Thyroid gland (tissue), 4 donors: ENCODE measurements around the gene CXCR1. TPM values are rescaled to one million over a fixed set of nuclear protein-coding genes. Genes with fewer than 3 reads are reported as not detected.
"Not testable (repeated sequence)": the region's sequence is repeated elsewhere in the genome, so short reads cannot be mapped to it uniquely, and the experiment has no call there.

Source experiments
- DNase-seq, 2 donors: peaks; one replicate each; pipeline ENCODE4 v3.0.0-alpha.2; 2019
- H3K27ac ChIP-seq, 3 donors: fragments of 200-600 bp; sonication (generic); 1 replicate in 2 of 3; 2 replicates in 1 of 3; pipeline ENCODE4 v1.5.1; 2016 to 2019; ENCODE audit warnings: mild to moderate bottlenecking in 1 of 3, moderate library complexity in 1 of 3
- H3K27me3 ChIP-seq: fragments of 200-600 bp; sonication (generic); one replicate; pipeline ENCODE4 v1.5.1; 2019
- H3K36me3 ChIP-seq, 2 donors: fragments of 200-600 bp; sonication (generic); one replicate each; pipeline ENCODE4 v1.5.1; 2016 to 2019
- H3K4me1 ChIP-seq, 2 donors: fragments of 200-600 bp; sonication (generic); one replicate each; pipeline ENCODE4 v1.5.1; 2017 to 2019
- H3K4me3 ChIP-seq, 3 donors: fragments of 200-600 bp; sonication (generic); replicated peaks in 1 of 3; 1 replicate in 2 of 3; 2 replicates in 1 of 3; pipeline ENCODE4 v1.5.1; 2016; ENCODE audit warnings: mild to moderate bottlenecking in 1 of 3
- H3K9me3 ChIP-seq: fragments of 200-600 bp; sonication (generic); one replicate; pipeline ENCODE4 v1.5.1; 2017
- CTCF ChIP-seq, 6 experiments: fragments of 200-600 bp in 3 of 6; fragments of 450-650 bp in 3 of 6; sonication (generic) in 3 of 6; IDR thresholded peaks; one replicate each; pipeline ENCODE4 v1.5.1; 2016 to 2019; ENCODE audit warnings: antibody characterized with exemption in 6 of 6, mild to moderate bottlenecking in 2 of 6, inconsistent platforms in 1 of 6, moderate library complexity in 1 of 6
- POLR2A ChIP-seq, 2 donors: fragments of 450-650 bp; IDR thresholded peaks; one replicate each; pipeline ENCODE4 v1.6.1; 2017; ENCODE audit warnings: antibody characterized with exemption in 2 of 2, mild to moderate bottlenecking in 2 of 2, moderate library complexity in 1 of 2
- WGBS, 2 donors: methylation state at CpG; one replicate each; pipeline ENCODE4 v1.1.5; 2017; 5-methylcytosine and 5-hydroxymethylcytosine counted together
- intact Hi-C: fragments of 100-400 bp; cut with DNase I; formaldehyde crosslinking; loops from one replicate; pipeline ENCODE4 v1.15.1; 2023
- total RNA-seq, 4 donors: library from RNA; depleted of rRNA; stranded (reverse); fragments of >200 nt; gene quantifications; one replicate each; pipeline ENCODE4 v1.2.3, GENCODE V29; 2016

CXCR1 gene
- total RNA-seq, 4 donors from 2014 or later, result 0.13 to 0.50 (median 0.29) TPM; not detected in 1

GRCh38 chr2:218128781-218129457 lies 37.8 kb downstream of the CXCR1 start:
- Histone ChIP-seq H3K4me3 (no peak overlapping the region), H3K36me3 (no peaks in the 10 kb centered on the region)
- intact Hi-C loops, result no loop called here

GRCh38 chr2:218127929-218128455 lies 38.8 kb downstream of the CXCR1 start:
- Histone ChIP-seq H3K27ac (no peak overlapping the region), H3K36me3 (no peaks in the 10 kb centered on the region), H3K4me3 (no peak overlapping the region), H3K9me3 (no peaks in the 10 kb centered on the region), H3K27me3 (no peaks in the 10 kb centered on the region), H3K4me1 (no peaks in the 10 kb centered on the region)
- intact Hi-C loops, result no loop called here
- 86 to 91% methylated on average over 3 of the region's 3 CpGs for WGBS, 2 donors
- no peak for TF ChIP-seq POLR2A (IDR thresholded peaks at IDR 0.05)
- TF ChIP-seq CTCF (IDR thresholded peaks at IDR 0.05), result no peak
- no peak for DNase-seq

More at GRCh38 chr2:218128781-218129457, 37.8 kb downstream of the CXCR1 start:
- Histone ChIP-seq H3K4me1 (no peaks in the 10 kb centered on the region), H3K27me3 (no peaks in the 10 kb centered on the region), H3K9me3 (no peaks in the 10 kb centered on the region), H3K27ac (no peak overlapping the region)
- WGBS, 2 donors, result 84 to 88% methylated on average over 6 of the region's 6 CpGs
- DNase-seq, result no peak
- TF ChIP-seq POLR2A (IDR thresholded peaks at IDR 0.05) (no peak), CTCF (IDR thresholded peaks at IDR 0.05) (no peak)

- WGBS, 2 donors, result 72 to 80% methylated on average over 8 of the region's 8 CpGs
- peak in 1 of 2 donors; percentile 4 for DNase-seq
- H3K36me3 ChIP-seq, result no peaks in the 10 kb centered on the region
- H3K4me1 ChIP-seq, result no peaks in the 10 kb centered on the region
- H3K27ac ChIP-seq, result no peak within 1 kb of the TSS
- TF ChIP-seq CTCF (IDR thresholded peaks at IDR 0.05) (no peak), POLR2A (IDR thresholded peaks at IDR 0.05) (no peak)
- no peaks in the 10 kb centered on the region for H3K9me3 ChIP-seq
- intact Hi-C loops, result no loop called here
- no peak within 1 kb of the TSS for H3K4me3 ChIP-seq
- H3K27me3 ChIP-seq, result no peaks in the 10 kb centered on the region
Observed at GRCh38 chr2:218125626-218126080, 41.1 kb downstream of the CXCR1 start, which contains the start of gene CXCR2. TSS of gene CXCR2 (plus strand) at chr2:218126028. CDS start at chr2:218134802, 8,774 bp downstream.

- no peak for DNase-seq
- no peaks in the 10 kb centered on the region for H3K4me1 ChIP-seq
- H3K9me3 ChIP-seq, result no peaks in the 10 kb centered on the region
- H3K27ac ChIP-seq, result no peak overlapping the region
- H3K27me3 ChIP-seq, result no peaks in the 10 kb centered on the region
- intact Hi-C loops, result no loop called here
- H3K4me3 ChIP-seq, result no peak overlapping the region
- no peaks in the 10 kb centered on the region for H3K36me3 ChIP-seq
- no peak for TF ChIP-seq POLR2A (IDR thresholded peaks at IDR 0.05)
- TF ChIP-seq CTCF (IDR thresholded peaks at IDR 0.05), result no peak
- WGBS, 2 donors, result 60 to 81% methylated on average over 4 of the region's 4 CpGs
Observed at GRCh38 chr2:218125095-218125494, 41.7 kb downstream of the CXCR1 start.

GRCh38 chr2:218123986-218124385 lies 42.8 kb downstream of the CXCR1 start:
- 81 to 82% methylated on average over 4 of the region's 4 CpGs for WGBS, 2 donors
- Histone ChIP-seq H3K27me3 (no peaks in the 10 kb centered on the region), H3K4me3 (no peak overlapping the region), H3K4me1 (no peaks in the 10 kb centered on the region), H3K9me3 (no peaks in the 10 kb centered on the region), H3K27ac (no peak overlapping the region), H3K36me3 (no peaks in the 10 kb centered on the region)
- intact Hi-C loops, result no loop called here
- no peak for DNase-seq
- TF ChIP-seq POLR2A (IDR thresholded peaks at IDR 0.05), result no peak
- no peak for TF ChIP-seq CTCF (IDR thresholded peaks at IDR 0.05)

- DNase-seq, H3K27ac ChIP-seq, H3K27me3 ChIP-seq, intact Hi-C loops, H3K4me1 ChIP-seq, H3K9me3 ChIP-seq, H3K4me3 ChIP-seq, H3K36me3 ChIP-seq: not testable (repeated sequence)
Observed at GRCh38 chr2:218122286-218122685, 44.5 kb downstream of the CXCR1 start.

DNA sequence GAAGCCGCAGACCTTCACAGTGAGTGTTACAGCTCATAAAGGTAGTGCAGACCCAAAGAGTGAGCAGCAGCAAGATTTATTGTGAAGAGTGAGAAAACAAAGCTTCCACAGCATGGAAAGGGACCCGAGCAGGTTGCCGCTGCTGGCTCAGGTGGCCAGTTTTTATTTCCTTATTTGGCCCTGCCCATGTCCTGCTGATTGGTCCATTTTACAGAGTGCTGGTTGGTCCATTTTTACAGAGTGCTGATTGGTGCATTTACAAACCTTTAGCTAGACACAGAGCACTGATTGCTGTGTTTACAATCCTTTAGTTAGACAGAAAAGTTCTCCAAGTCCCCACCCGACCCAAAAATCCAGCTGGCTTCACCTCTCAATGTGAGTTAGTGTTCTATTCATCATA lies 45.0 kb downstream of the CXCR1 start:
- WGBS, 2 donors, result 87 to 89% methylated on average over 4 of the region's 4 CpGs
- DNase-seq, intact Hi-C loops: not testable (repeated sequence)

More for the DNA sequence above, 45.0 kb downstream of the CXCR1 start:
- not testable (repeated sequence) for H3K27me3 ChIP-seq, H3K4me3 ChIP-seq, H3K36me3 ChIP-seq, H3K27ac ChIP-seq, H3K9me3 ChIP-seq, H3K4me1 ChIP-seq
